ENCODE data around the gene CYP11A1.

Gene CYP11A1

DNA sequence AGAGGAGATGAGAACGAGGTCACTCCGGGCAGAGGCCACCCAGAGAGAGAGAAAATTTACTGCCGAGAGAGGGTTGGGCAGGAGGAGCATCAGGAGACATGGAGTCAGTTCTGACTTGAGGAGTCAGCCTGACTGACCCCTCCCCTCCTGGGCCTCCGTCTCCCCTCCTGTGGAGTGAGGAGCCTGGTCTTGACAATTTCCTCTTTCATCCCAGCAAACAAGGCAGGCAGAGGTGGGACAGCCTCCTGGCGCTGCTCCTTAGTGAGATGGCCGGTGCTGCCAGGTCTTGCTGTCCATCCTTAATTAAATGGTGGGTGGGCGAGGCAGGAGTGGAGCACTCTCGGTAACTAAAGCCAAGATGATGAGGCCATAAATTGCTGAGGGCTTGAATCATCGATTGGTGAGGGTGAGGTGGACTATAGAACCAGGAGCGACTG is 60.6 kb downstream of the CYP11A1 start:
- TF ChIP-seq, protein P1, sequence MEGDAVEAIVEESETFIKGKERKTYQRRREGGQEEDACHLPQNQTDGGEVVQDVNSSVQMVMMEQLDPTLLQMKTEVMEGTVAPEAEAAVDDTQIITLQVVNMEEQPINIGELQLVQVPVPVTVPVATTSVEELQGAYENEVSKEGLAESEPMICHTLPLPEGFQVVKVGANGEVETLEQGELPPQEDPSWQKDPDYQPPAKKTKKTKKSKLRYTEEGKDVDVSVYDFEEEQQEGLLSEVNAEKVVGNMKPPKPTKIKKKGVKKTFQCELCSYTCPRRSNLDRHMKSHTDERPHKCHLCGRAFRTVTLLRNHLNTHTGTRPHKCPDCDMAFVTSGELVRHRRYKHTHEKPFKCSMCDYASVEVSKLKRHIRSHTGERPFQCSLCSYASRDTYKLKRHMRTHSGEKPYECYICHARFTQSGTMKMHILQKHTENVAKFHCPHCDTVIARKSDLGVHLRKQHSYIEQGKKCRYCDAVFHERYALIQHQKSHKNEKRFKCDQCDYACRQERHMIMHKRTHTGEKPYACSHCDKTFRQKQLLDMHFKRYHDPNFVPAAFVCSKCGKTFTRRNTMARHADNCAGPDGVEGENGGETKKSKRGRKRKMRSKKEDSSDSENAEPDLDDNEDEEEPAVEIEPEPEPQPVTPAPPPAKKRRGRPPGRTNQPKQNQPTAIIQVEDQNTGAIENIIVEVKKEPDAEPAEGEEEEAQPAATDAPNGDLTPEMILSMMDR (conservative IDR thresholded peaks at IDR 0.05; ENCODE audit: low read depth, low read length) = no peak
- H3K4me3 ChIP-seq (ENCODE audit: low read depth, low read length) = no peak overlapping the region
- DNase-seq (ENCODE audit: low read depth) = no peak

DNA sequence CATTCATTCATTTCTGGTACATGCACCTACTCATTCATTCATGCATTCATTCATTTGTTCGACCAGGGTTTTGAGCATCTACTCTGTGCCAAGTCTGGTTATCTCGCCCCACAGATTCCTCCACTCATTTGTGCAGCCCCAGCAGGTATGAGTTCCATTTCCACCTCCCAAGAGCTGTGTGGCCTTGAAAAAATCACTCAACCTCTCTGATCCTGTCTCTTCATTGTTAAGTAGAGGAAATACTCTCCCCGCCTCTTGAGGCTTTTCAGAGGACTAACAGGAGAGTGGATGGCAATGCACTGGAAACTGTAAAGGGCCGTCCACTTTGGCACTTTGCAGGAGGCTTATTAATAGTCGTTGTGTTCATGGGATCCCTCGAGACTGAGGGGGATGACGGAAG is 61.8 kb downstream of the CYP11A1 start:
- TF ChIP-seq, protein P1 (conservative IDR thresholded peaks at IDR 0.05; ENCODE audit: low read depth, low read length) = no peak
- no peak for DNase-seq (ENCODE audit: low read depth)
- H3K4me3 ChIP-seq (ENCODE audit: low read depth, low read length) = no peak overlapping the region

DNA sequence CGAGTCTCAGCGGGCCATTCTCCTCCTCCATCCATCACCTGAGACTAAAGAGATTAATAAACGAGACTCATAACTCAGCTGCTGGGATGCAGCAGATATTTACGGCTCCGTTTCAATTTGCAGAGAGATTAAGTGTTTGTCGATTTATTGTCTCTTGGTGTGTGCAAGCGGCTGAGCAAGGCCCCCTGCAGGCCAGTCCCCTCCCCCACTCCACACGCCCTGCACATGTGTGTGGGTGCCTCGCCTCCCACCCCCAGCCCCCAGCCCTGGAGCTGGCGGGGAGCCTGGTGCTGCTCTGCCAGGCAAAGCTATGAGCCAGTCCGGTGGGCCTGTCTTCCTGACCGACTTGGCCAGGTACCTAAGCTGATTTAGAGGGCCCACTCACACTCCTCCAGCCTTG is 63.0 kb downstream of the CYP11A1 start:
- DNase-seq (ENCODE audit: low read depth) = no peak
- H3K4me3 ChIP-seq (ENCODE audit: low read depth, low read length) = no peak overlapping the region
- TF ChIP-seq, protein P1 (conservative IDR thresholded peaks at IDR 0.05; ENCODE audit: low read depth, low read length) = no peak

DNA sequence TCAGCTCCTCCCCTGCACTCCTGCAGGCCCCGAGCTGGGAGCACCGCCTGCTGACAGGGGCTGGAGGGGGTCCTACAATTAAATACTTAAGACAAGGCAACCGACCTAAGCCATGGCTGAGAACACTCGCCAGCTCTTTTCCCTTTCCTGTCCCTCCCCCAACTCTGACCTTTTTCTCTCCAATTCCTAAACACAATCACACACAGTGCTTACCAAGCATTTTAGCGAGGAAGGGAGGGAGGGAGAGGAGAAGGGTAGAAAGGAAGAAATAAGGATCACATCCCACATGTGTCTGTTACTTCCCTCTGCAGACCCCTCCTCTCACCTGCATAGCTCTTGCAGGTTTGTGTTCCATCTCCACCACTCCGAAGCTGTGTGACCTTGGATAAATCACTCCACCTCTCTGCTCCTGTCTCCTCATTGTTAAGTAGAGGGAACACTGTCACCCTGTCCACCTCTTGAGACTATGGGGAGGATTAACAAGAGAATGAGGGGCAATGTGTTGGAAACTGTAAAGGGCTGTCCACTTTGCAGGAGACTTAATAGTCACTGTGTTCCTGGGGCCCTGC is 63.6 kb downstream of the CYP11A1 start:
- no peak for DNase-seq (ENCODE audit: low read depth)
- TF ChIP-seq, protein P1 (conservative IDR thresholded peaks at IDR 0.05; ENCODE audit: low read depth, low read length) = no peak
- no peak overlapping the region for H3K4me3 ChIP-seq (ENCODE audit: low read depth, low read length)

DNA sequence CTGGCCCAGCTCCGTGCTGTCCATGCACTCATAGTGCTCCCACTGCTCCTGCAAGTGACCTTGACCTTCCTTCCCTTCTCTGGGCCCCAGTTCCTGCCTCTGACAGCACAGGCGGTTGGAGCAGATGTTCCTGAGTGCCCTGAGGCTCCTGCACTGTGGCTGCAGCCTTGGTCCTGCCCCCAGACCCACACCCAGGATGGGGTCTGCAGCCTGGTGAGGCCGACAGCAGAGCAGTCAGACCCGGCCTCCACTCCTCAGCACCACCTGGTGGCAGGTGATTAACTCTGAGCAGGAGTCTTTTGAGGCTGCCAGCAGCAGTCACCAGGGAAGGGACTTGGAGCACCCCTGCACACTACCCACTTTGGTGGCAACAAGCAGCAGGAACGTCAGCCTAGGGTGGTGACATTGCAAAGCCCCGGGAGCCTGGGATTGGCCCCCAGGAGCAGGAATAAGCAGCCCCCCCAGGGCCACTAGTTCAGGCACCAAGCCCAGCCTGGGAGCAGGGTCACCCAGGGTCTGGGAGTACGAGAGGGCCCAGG is 64.6 kb downstream of the CYP11A1 start:
- peak; percentile 53 for DNase-seq (ENCODE audit: low read depth)
- TF ChIP-seq, protein P1 (conservative IDR thresholded peaks at IDR 0.05; ENCODE audit: low read depth, low read length) = peak; percentile 83
- H3K4me3 ChIP-seq (ENCODE audit: low read depth, low read length) = no peak overlapping the region

DNA sequence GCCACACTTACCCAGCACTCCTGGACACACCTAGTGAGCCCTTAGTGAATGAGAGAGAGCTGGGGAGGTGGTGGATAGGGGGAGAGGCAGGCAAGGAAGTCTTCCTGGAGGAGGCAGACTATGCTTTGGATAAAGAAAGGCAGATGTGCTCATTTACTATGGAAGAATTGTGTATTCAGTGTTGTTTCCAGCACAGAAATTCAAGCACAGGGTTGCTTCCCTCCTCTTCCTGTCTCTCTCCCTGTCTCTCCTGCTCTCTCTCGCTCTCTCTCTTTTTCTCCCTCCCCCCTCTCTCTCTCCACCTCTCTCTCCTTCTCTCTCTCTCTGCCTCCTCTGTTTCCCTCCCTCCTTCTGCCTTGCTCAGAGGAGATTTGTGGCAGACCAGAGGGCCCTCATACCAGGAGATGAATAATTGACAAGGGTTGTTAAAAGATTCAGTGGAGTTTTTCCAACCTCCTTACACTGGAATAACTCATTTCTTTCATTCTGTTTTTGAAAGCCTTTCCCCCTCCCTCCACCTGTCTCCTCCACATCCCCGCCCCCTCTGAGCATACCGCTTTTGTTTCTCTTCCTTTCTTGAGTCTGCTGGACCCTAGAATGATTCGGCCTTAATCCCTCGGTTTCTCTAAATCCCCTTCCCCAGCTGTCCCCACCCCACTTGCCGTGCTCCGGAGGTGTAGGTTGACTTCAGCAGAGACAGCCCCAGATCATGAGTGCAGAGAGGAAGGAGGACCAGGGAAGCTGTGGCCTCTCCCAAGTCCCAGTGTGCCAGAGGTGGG is 65.7 kb downstream of the CYP11A1 start:
- no peak overlapping the region for H3K4me3 ChIP-seq (ENCODE audit: low read depth, low read length)
- no peak for DNase-seq (ENCODE audit: low read depth)
- TF ChIP-seq, protein P1 (conservative IDR thresholded peaks at IDR 0.05; ENCODE audit: low read depth, low read length) = no peak
